Thyroid gland (tissue), 4 donors: Measurements from ENCODE around the gene ARL10. TPM values are rescaled to one million over a fixed set of nuclear protein-coding genes. Genes with fewer than 3 reads are reported as not detected.

ENCODE experiments used
- DNase-seq, 2 donors: peaks; one replicate each; pipeline ENCODE4 v3.0.0-alpha.2; 2019
- H3K27ac ChIP-seq, 3 donors: fragments of 200-600 bp; sonication (generic); 1 replicate in 2 of 3; 2 replicates in 1 of 3; pipeline ENCODE4 v1.5.1; 2016 to 2019; ENCODE audit warnings: mild to moderate bottlenecking in 1 of 3, moderate library complexity in 1 of 3
- H3K27me3 ChIP-seq: fragments of 200-600 bp; sonication (generic); one replicate; pipeline ENCODE4 v1.5.1; 2019
- H3K36me3 ChIP-seq, 2 donors: fragments of 200-600 bp; sonication (generic); one replicate each; pipeline ENCODE4 v1.5.1; 2016 to 2019
- H3K4me1 ChIP-seq, 2 donors: fragments of 200-600 bp; sonication (generic); one replicate each; pipeline ENCODE4 v1.5.1; 2017 to 2019
- H3K4me3 ChIP-seq, 3 donors: fragments of 200-600 bp; sonication (generic); replicated peaks in 1 of 3; 1 replicate in 2 of 3; 2 replicates in 1 of 3; pipeline ENCODE4 v1.5.1; 2016; ENCODE audit warnings: mild to moderate bottlenecking in 1 of 3
- H3K9me3 ChIP-seq: fragments of 200-600 bp; sonication (generic); one replicate; pipeline ENCODE4 v1.5.1; 2017
- CTCF ChIP-seq, 6 experiments: fragments of 200-600 bp in 3 of 6; fragments of 450-650 bp in 3 of 6; sonication (generic) in 3 of 6; IDR thresholded peaks; one replicate each; pipeline ENCODE4 v1.5.1; 2016 to 2019; ENCODE audit warnings: antibody characterized with exemption in 6 of 6, mild to moderate bottlenecking in 2 of 6, inconsistent platforms in 1 of 6, moderate library complexity in 1 of 6
- POLR2A ChIP-seq, 2 donors: fragments of 450-650 bp; IDR thresholded peaks; one replicate each; pipeline ENCODE4 v1.6.1; 2017; ENCODE audit warnings: antibody characterized with exemption in 2 of 2, mild to moderate bottlenecking in 2 of 2, moderate library complexity in 1 of 2
- WGBS, 2 donors: methylation state at CpG; one replicate each; pipeline ENCODE4 v1.1.5; 2017; 5-methylcytosine and 5-hydroxymethylcytosine counted together
- intact Hi-C: fragments of 100-400 bp; cut with DNase I; formaldehyde crosslinking; loops from one replicate; pipeline ENCODE4 v1.15.1; 2023
- total RNA-seq, 4 donors: library from RNA; depleted of rRNA; stranded (reverse); fragments of >200 nt; gene quantifications; one replicate each; pipeline ENCODE4 v1.2.3, GENCODE V29; 2016

Gene ARL10
- total RNA-seq, 4 donors from 2014 or later: 2.1 to 11.0 (median 2.8) TPM

GRCh38 chr5:176391999-176392398 lies 26.7 kb downstream of the ARL10 start:
- 87 to 91% methylated on average over 4 of the region's 4 CpGs for WGBS, 2 donors
- TF ChIP-seq POLR2A (IDR thresholded peaks at IDR 0.05) (no peak), CTCF (IDR thresholded peaks at IDR 0.05) (no peak)
- intact Hi-C loops: no loop called here
- no peaks in the 10 kb centered on the region for H3K27me3 ChIP-seq
- peaks cover 11 to 15% of the 10 kb centered on the region in 2 donors for H3K36me3 ChIP-seq
- no peak for DNase-seq
- no peak overlapping the region for H3K4me3 ChIP-seq
- no peaks in the 10 kb centered on the region for H3K9me3 ChIP-seq
- no peak overlapping the region for H3K27ac ChIP-seq
- peaks cover 8 to 19% of the 10 kb centered on the region in 2 donors for H3K4me1 ChIP-seq

- intact Hi-C loops: no loop called here
- no peak overlapping the region for H3K4me3 ChIP-seq
- peaks cover 11 to 16% of the 10 kb centered on the region in 2 donors for H3K36me3 ChIP-seq
- no peaks in the 10 kb centered on the region for H3K9me3 ChIP-seq
- no peak overlapping the region for H3K27ac ChIP-seq
- 86 to 94% methylated on average over 6 to 10 of the region's 11 CpGs for WGBS, 2 donors
- H3K27me3 ChIP-seq: no peaks in the 10 kb centered on the region
- H3K4me1 ChIP-seq: peaks cover 6 to 14% of the 10 kb centered on the region in 2 donors
- TF ChIP-seq POLR2A (IDR thresholded peaks at IDR 0.05): no peak
- no peak for DNase-seq
Observed at GRCh38 chr5:176392526-176392925, 27.2 kb downstream of the ARL10 start.

- WGBS, 2 donors: 94 to 95% methylated on average over 8 to 9 of the region's 9 CpGs
- TF ChIP-seq POLR2A (IDR thresholded peaks at IDR 0.05) (no peak), CTCF (IDR thresholded peaks at IDR 0.05) (no peak)
- intact Hi-C loops: no loop called here
- Histone ChIP-seq H3K27ac (no peak overlapping the region), H3K9me3 (no peaks in the 10 kb centered on the region), H3K27me3 (no peaks in the 10 kb centered on the region), H3K4me3 (no peak overlapping the region), H3K4me1 (peaks cover 0 to 9% of the 10 kb centered on the region in 2 donors), H3K36me3 (peaks cover 11 to 16% of the 10 kb centered on the region in 2 donors)
- no peak for DNase-seq
Observed at GRCh38 chr5:176394096-176394495, 28.8 kb downstream of the ARL10 start.

GRCh38 chr5:176394881-176395675 lies 29.8 kb downstream of the ARL10 start:
- peak; percentile 71 to 74 for DNase-seq
- H3K9me3 ChIP-seq: no peaks in the 10 kb centered on the region
- 74 to 82% methylated on average over 10 to 11 of the region's 11 CpGs for WGBS, 2 donors
- intact Hi-C loops: no loop called here
- no peak for TF ChIP-seq CTCF (IDR thresholded peaks at IDR 0.05)
- no peak for TF ChIP-seq POLR2A (IDR thresholded peaks at IDR 0.05)
- peaks cover 11 to 16% of the 10 kb centered on the region in 2 donors for H3K36me3 ChIP-seq
- H3K4me3 ChIP-seq: no peak overlapping the region
- no peaks in the 10 kb centered on the region for H3K27me3 ChIP-seq
- H3K27ac ChIP-seq: no peak overlapping the region
- peaks cover 0 to 4% of the 10 kb centered on the region in 2 donors for H3K4me1 ChIP-seq

- Histone ChIP-seq H3K4me3 (no peak overlapping the region), H3K9me3 (no peaks in the 10 kb centered on the region), H3K4me1 (peaks cover 0 to 3% of the 10 kb centered on the region in 2 donors), H3K36me3 (peaks cover 11 to 16% of the 10 kb centered on the region in 2 donors), H3K27me3 (no peaks in the 10 kb centered on the region), H3K27ac (no peak overlapping the region)
- no peak for TF ChIP-seq CTCF (IDR thresholded peaks at IDR 0.05)
- TF ChIP-seq POLR2A (IDR thresholded peaks at IDR 0.05): no peak
- DNase-seq: no peak
- intact Hi-C loops: no loop called here
- WGBS, 2 donors: 69 to 84% methylated on average over 6 of the region's 6 CpGs
Observed at GRCh38 chr5:176396330-176396729, 31.0 kb downstream of the ARL10 start.
